ENCODE data around the gene STAC2.

Gene STAC2

DNA sequence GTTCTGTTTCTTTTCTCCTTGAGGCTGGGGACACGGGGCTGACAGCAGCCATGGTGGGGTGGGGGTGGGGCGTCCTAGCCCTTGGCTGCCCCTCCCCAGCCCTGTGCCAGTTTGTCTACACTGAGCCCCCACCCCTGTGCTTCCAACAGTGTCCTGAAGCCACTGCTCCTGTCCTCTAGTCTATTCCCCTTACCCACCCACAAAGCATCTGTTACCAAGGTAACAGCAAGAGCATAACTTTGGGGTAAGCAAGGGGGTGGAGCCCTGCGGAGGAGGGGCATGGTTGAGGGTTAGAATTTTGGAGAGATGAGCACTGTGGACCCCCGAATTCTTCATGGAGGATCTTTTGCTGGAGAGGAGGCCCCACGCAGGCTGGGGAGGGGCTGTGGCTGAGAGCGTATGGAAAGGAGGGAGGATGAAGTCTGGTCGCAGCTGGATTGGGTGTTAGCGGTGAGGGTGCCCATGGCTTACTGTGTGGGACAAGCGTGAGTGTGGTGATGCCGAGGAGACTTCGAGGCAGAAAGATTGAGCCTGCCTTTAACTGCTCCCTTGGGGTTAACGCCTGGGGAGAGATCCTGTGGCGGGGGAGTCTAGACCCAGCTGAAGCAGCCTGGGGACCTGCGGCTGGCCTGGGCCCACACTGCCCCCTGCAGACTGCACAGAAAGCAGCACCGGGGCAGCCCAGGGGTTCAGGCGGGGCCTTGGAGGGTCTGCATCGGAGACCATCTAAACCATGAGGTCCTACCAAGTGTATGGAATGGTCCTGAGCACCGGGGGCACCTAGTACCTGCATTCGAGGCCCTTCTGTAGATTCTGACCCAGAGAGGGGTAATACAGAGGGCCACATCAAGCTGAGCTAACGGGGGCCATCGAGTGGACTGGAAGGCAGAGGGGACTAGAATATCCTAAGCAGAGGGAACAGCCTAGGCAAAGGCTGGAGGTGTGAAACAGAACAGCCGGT lies 6.1 kb upstream of the STAC2 start:
- H3K4ac ChIP-seq (ENCODE audit: low read length): no peak overlapping the region
- H3K9ac ChIP-seq (ENCODE audit: low read depth, low read length, poor library complexity): peak overlapping the region; percentile 26
- H3K18ac ChIP-seq (ENCODE audit: low read length): peak overlapping the region; percentile 88
- peak overlapping the region; percentile 82 for H2BK12ac ChIP-seq (ENCODE audit: low read length)
- H3K27me3 ChIP-seq (ENCODE audit: control insufficient read depth in 3 of 3, insufficient read depth in 3 of 3, low read depth in 1 of 3, low read length in 3 of 3): peaks cover 0 to 9% (median 2%) of the 10 kb centered on the region in 3 experiments
- H3K23ac ChIP-seq (ENCODE audit: low read depth, low read length, poor library complexity): no peak overlapping the region
- peak overlapping the region; percentile 23 for H2AK5ac ChIP-seq (ENCODE audit: low read depth, low read length)
- no peak for DNase-seq (ENCODE audit: low spot score)
- peaks cover 17 to 25% of the 10 kb centered on the region in 2 donors for H3K4me1 ChIP-seq (ENCODE audit: control insufficient read depth in 2 of 2, insufficient read depth in 1 of 2, low read depth in 1 of 2, low read length in 2 of 2)
- H3K4me3 ChIP-seq (ENCODE audit: low read length in 2 of 2): peak overlapping the region in 1 of 2 donors; percentile 2
- H3K4me2 ChIP-seq (ENCODE audit: insufficient read depth, low read length, poor library complexity, severe bottlenecking): peak overlapping the region; percentile 40
- no peak overlapping the region for H2BK120ac ChIP-seq (ENCODE audit: low read depth, low read length)
- H3K79me1 ChIP-seq (ENCODE audit: low read depth, low read length): no peaks in the 10 kb centered on the region
- H3K9me3 ChIP-seq (replicated peaks in 1 of 2; ENCODE audit: control insufficient read depth in 2 of 2, insufficient read depth in 1 of 2, low read depth in 1 of 2, low read length in 2 of 2): no peaks in the 10 kb centered on the region
- no peak overlapping the region for H3K14ac ChIP-seq (ENCODE audit: low read length)
- H2AFZ ChIP-seq (ENCODE audit: low read length): peak overlapping the region; percentile 53
- no peaks in the 10 kb centered on the region for H3K36me3 ChIP-seq (replicated peaks in 1 of 2; ENCODE audit: control insufficient read depth in 2 of 2, insufficient read depth in 2 of 2, low read length in 2 of 2)
- H4K91ac ChIP-seq (ENCODE audit: low read depth, low read length, poor library complexity): no peak overlapping the region
- no CpG with 5 or more reads among the region's 22 CpGs for WGBS, 2 donors (ENCODE audit: extremely low coverage in 2 of 2, insufficient read length in 2 of 2, insufficient replicate concordance in 1 of 2)
- H2BK5ac ChIP-seq (ENCODE audit: low read length): no peak overlapping the region
- H2BK15ac ChIP-seq (ENCODE audit: low read length): peak overlapping the region; percentile 77
- peak overlapping the region; percentile 30 for H3K27ac ChIP-seq (replicated peaks; ENCODE audit: low read length)
- H4K8ac ChIP-seq (ENCODE audit: low read depth, low read length): peak overlapping the region; percentile 33

DNA sequence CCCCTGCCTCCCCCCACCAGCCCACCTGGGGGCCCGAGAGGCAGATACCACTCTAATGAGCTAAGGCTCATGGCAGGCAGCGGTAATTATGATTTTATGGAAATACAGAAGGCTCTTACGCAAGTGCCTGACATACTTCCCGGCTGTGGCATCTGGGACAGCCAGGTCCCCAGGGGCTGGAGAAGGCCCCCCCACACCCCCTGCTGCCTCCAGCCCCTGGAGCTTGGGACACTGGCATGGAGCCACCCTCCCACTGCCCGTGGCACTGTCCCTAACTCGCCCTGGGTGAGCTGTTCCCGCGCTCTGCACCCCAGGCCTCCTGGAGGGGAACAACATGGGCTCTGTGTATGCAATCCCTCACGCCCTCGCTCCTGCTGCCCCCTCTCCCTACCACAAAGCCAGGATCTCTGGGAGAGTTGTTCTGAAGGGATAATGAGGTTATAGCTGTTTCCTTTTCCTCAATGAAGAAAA lies 5.4 kb upstream of the STAC2 start:
- Histone ChIP-seq H4K91ac (ENCODE audit: low read depth, low read length, poor library complexity) (no peak overlapping the region), H3K4me1 (ENCODE audit: control insufficient read depth in 2 of 2, insufficient read depth in 1 of 2, low read depth in 1 of 2, low read length in 2 of 2) (peaks cover 20 to 26% of the 10 kb centered on the region in 2 donors), H3K4me2 (ENCODE audit: insufficient read depth, low read length, poor library complexity, severe bottlenecking) (no peak overlapping the region), H2BK12ac (ENCODE audit: low read length) (no peak overlapping the region), H3K36me3 (replicated peaks in 1 of 2; ENCODE audit: control insufficient read depth in 2 of 2, insufficient read depth in 2 of 2, low read length in 2 of 2) (no peaks in the 10 kb centered on the region), H3K9me3 (replicated peaks in 1 of 2; ENCODE audit: control insufficient read depth in 2 of 2, insufficient read depth in 1 of 2, low read depth in 1 of 2, low read length in 2 of 2) (no peaks in the 10 kb centered on the region), H3K18ac (ENCODE audit: low read length) (peak overlapping the region; percentile 50), H2AK5ac (ENCODE audit: low read depth, low read length) (peak overlapping the region; percentile 44), H3K9ac (ENCODE audit: low read depth, low read length, poor library complexity) (no peak overlapping the region), H3K23ac (ENCODE audit: low read depth, low read length, poor library complexity) (no peak overlapping the region), H2BK15ac (ENCODE audit: low read length) (peak overlapping the region; percentile 16), H3K79me1 (ENCODE audit: low read depth, low read length) (no peaks in the 10 kb centered on the region), H3K4ac (ENCODE audit: low read length) (no peak overlapping the region), H3K27ac (replicated peaks; ENCODE audit: low read length) (peak overlapping the region; percentile 30), H3K4me3 (ENCODE audit: low read length in 2 of 2) (no peak overlapping the region), H3K14ac (ENCODE audit: low read length) (no peak overlapping the region), H2BK120ac (ENCODE audit: low read depth, low read length) (peak overlapping the region; percentile 12), H4K8ac (ENCODE audit: low read depth, low read length) (no peak overlapping the region), H2BK5ac (ENCODE audit: low read length) (peak overlapping the region; percentile 45), H3K27me3 (ENCODE audit: control insufficient read depth in 3 of 3, insufficient read depth in 3 of 3, low read depth in 1 of 3, low read length in 3 of 3) (peaks cover 0 to 17% (median 4%) of the 10 kb centered on the region in 3 experiments), H2AFZ (ENCODE audit: low read length) (peak overlapping the region; percentile 53)
- DNase-seq (ENCODE audit: low spot score): no peak
- no CpG with 5 or more reads among the region's 10 CpGs for WGBS, 2 donors (ENCODE audit: extremely low coverage in 2 of 2, insufficient read length in 2 of 2, insufficient replicate concordance in 1 of 2)

DNA sequence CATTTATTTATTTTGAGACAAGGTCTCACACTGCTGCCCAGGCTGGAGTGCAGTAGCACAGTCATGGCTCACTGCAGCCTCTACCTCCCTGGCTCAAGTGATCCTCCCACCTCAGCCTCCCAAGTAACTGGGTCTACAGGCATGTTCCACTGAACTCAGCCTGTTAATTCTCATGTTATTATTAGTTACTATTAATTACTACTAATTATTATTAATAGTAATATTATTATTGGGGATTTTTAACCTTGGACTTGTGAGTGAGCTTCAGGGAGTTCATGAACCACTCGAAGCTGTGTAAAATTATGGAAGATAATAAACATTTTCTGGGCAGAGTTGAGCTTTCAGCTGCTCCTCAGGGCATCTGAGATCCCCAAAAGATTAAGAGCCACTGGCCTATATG lies 4.6 kb upstream of the STAC2 start:
- Histone ChIP-seq H3K4me1 (ENCODE audit: control insufficient read depth in 2 of 2, insufficient read depth in 1 of 2, low read depth in 1 of 2, low read length in 2 of 2) (peaks cover 21 to 28% of the 10 kb centered on the region in 2 donors), H4K8ac (ENCODE audit: low read depth, low read length) (no peak overlapping the region), H3K9me3 (replicated peaks in 1 of 2; ENCODE audit: control insufficient read depth in 2 of 2, insufficient read depth in 1 of 2, low read depth in 1 of 2, low read length in 2 of 2) (no peaks in the 10 kb centered on the region), H3K79me1 (ENCODE audit: low read depth, low read length) (no peaks in the 10 kb centered on the region), H3K23ac (ENCODE audit: low read depth, low read length, poor library complexity) (no peak overlapping the region), H2AFZ (ENCODE audit: low read length) (no peak overlapping the region), H3K4me2 (ENCODE audit: insufficient read depth, low read length, poor library complexity, severe bottlenecking) (no peak overlapping the region), H2BK120ac (ENCODE audit: low read depth, low read length) (no peak overlapping the region), H2BK15ac (ENCODE audit: low read length) (no peak overlapping the region), H3K9ac (ENCODE audit: low read depth, low read length, poor library complexity) (no peak overlapping the region), H3K4me3 (ENCODE audit: low read length in 2 of 2) (no peak overlapping the region), H3K18ac (ENCODE audit: low read length) (no peak overlapping the region), H3K27me3 (ENCODE audit: control insufficient read depth in 3 of 3, insufficient read depth in 3 of 3, low read depth in 1 of 3, low read length in 3 of 3) (peaks cover 2 to 22% (median 7%) of the 10 kb centered on the region in 3 experiments), H3K36me3 (replicated peaks in 1 of 2; ENCODE audit: control insufficient read depth in 2 of 2, insufficient read depth in 2 of 2, low read length in 2 of 2) (no peaks in the 10 kb centered on the region), H4K91ac (ENCODE audit: low read depth, low read length, poor library complexity) (no peak overlapping the region), H3K14ac (ENCODE audit: low read length) (no peak overlapping the region), H2AK5ac (ENCODE audit: low read depth, low read length) (no peak overlapping the region), H2BK12ac (ENCODE audit: low read length) (no peak overlapping the region), H3K4ac (ENCODE audit: low read length) (no peak overlapping the region), H3K27ac (replicated peaks; ENCODE audit: low read length) (no peak overlapping the region), H2BK5ac (ENCODE audit: low read length) (peak overlapping the region; percentile 45)
- DNase-seq (ENCODE audit: low spot score): no peak
- WGBS, 2 donors (ENCODE audit: extremely low coverage in 2 of 2, insufficient read length in 2 of 2, insufficient replicate concordance in 1 of 2): no CpG with 5 or more reads among the region's 1 CpG

- Histone ChIP-seq H2BK15ac (ENCODE audit: low read length) (no peak overlapping the region), H3K27ac (replicated peaks; ENCODE audit: low read length) (peak overlapping the region; percentile 6), H3K9ac (ENCODE audit: low read depth, low read length, poor library complexity) (no peak overlapping the region), H2BK12ac (ENCODE audit: low read length) (no peak overlapping the region), H3K18ac (ENCODE audit: low read length) (peak overlapping the region; percentile 69), H3K36me3 (replicated peaks in 1 of 2; ENCODE audit: control insufficient read depth in 2 of 2, insufficient read depth in 2 of 2, low read length in 2 of 2) (no peaks in the 10 kb centered on the region), H2AK5ac (ENCODE audit: low read depth, low read length) (peak overlapping the region; percentile 96), H3K27me3 (ENCODE audit: control insufficient read depth in 3 of 3, insufficient read depth in 3 of 3, low read depth in 1 of 3, low read length in 3 of 3) (peaks cover 12 to 31% (median 17%) of the 10 kb centered on the region in 3 experiments), H3K23ac (ENCODE audit: low read depth, low read length, poor library complexity) (no peak overlapping the region), H3K14ac (ENCODE audit: low read length) (no peak overlapping the region), H3K4ac (ENCODE audit: low read length) (no peak overlapping the region), H3K4me2 (ENCODE audit: insufficient read depth, low read length, poor library complexity, severe bottlenecking) (no peak overlapping the region), H3K4me3 (ENCODE audit: low read length in 2 of 2) (no peak overlapping the region), H2BK5ac (ENCODE audit: low read length) (no peak overlapping the region), H2BK120ac (ENCODE audit: low read depth, low read length) (no peak overlapping the region), H4K8ac (ENCODE audit: low read depth, low read length) (no peak overlapping the region), H2AFZ (ENCODE audit: low read length) (peak overlapping the region; percentile 55), H4K91ac (ENCODE audit: low read depth, low read length, poor library complexity) (peak overlapping the region; percentile 38), H3K4me1 (ENCODE audit: control insufficient read depth in 2 of 2, insufficient read depth in 1 of 2, low read depth in 1 of 2, low read length in 2 of 2) (peaks cover 21 to 32% of the 10 kb centered on the region in 2 donors), H3K9me3 (replicated peaks in 1 of 2; ENCODE audit: control insufficient read depth in 2 of 2, insufficient read depth in 1 of 2, low read depth in 1 of 2, low read length in 2 of 2) (no peaks in the 10 kb centered on the region), H3K79me1 (ENCODE audit: low read depth, low read length) (no peaks in the 10 kb centered on the region)
- no CpG with 5 or more reads among the region's 11 CpGs for WGBS, 2 donors (ENCODE audit: extremely low coverage in 2 of 2, insufficient read length in 2 of 2, insufficient replicate concordance in 1 of 2)
- DNase-seq (ENCODE audit: low spot score): no peak
Observed at GRCh38 chr17:39229274-39229913, 3.6 kb upstream of the STAC2 start.

Measured in neuronal stem cell (in vitro differentiated cells).